Measurements from ENCODE around the gene KIAA0930. TPM values are rescaled to one million over a fixed set of nuclear protein-coding genes. Genes with fewer than 3 reads are reported as not detected.
A peak's percentile ranks its signal among the peaks of the same experiment; 100 is the strongest.

Gene KIAA0930
- total RNA-seq, 1 donor from 2014 or later: 93.1 TPM

- DNase-seq (ENCODE audit: low spot score): no peak
These were observed 24.3 kb downstream of the KIAA0930 start for GRCh38 chr22:45216133-45217003.

GRCh38 chr22:45212992-45213751, 27.5 kb downstream of the KIAA0930 start:
- peak; percentile 34 for DNase-seq (ENCODE audit: low spot score)

GRCh38 chr22:45212306-45212709, 28.4 kb downstream of the KIAA0930 start:
- peak; percentile 53 for DNase-seq (ENCODE audit: low spot score)

GRCh38 chr22:45211848-45212247, 28.8 kb downstream of the KIAA0930 start:
- no peak for DNase-seq (ENCODE audit: low spot score)

- DNase-seq (ENCODE audit: low spot score): no peak
These were observed 29.3 kb downstream of the KIAA0930 start for GRCh38 chr22:45211435-45211834.

GRCh38 chr22:45210991-45211390, 29.7 kb downstream of the KIAA0930 start:
- DNase-seq (ENCODE audit: low spot score): no peak

GRCh38 chr22:45210577-45210976, 30.1 kb downstream of the KIAA0930 start:
- no peak for DNase-seq (ENCODE audit: low spot score)

GRCh38 chr22:45210174-45210573, 30.5 kb downstream of the KIAA0930 start:
- no peak for DNase-seq (ENCODE audit: low spot score)

- no peak for DNase-seq (ENCODE audit: low spot score)
These were observed 31.5 kb downstream of the KIAA0930 start for GRCh38 chr22:45208993-45209838.

GRCh38 chr22:45208696-45208992, 32.0 kb downstream of the KIAA0930 start:
- DNase-seq (ENCODE audit: low spot score): no peak

- DNase-seq (ENCODE audit: low spot score): no peak
These were observed 32.6 kb downstream of the KIAA0930 start for GRCh38 chr22:45207981-45208664.

- DNase-seq (ENCODE audit: low spot score): no peak
These were observed 33.2 kb downstream of the KIAA0930 start for GRCh38 chr22:45207533-45207932.

- no peak for DNase-seq (ENCODE audit: low spot score)
These were observed 34.5 kb downstream of the KIAA0930 start for GRCh38 chr22:45206233-45206632.

GRCh38 chr22:45205276-45205925, 35.3 kb downstream of the KIAA0930 start:
- DNase-seq (ENCODE audit: low spot score): no peak

GRCh38 chr22:45204819-45205218, 35.9 kb downstream of the KIAA0930 start:
- no peak for DNase-seq (ENCODE audit: low spot score)

- DNase-seq (ENCODE audit: low spot score): no peak
These were observed 36.5 kb downstream of the KIAA0930 start for GRCh38 chr22:45204241-45204640.

GRCh38 chr22:45203150-45203951, 37.3 kb downstream of the KIAA0930 start:
- no peak for DNase-seq (ENCODE audit: low spot score)

GRCh38 chr22:45202333-45203149, 38.2 kb downstream of the KIAA0930 start:
- DNase-seq (ENCODE audit: low spot score): no peak

GRCh38 chr22:45201678-45202332, 38.9 kb downstream of the KIAA0930 start:
- no peak for DNase-seq (ENCODE audit: low spot score)
